GM12873 (cell line): Measurements from ENCODE around the gene NDUFS4.

ENCODE experiments used
- CTCF ChIP-seq: IDR thresholded peaks from 2 replicates; pipeline ENCODE4 v1.5.1; 2012; ENCODE audit warnings: low read depth, mild to moderate bottlenecking, moderate library complexity, low read length, control low read depth; ENCODE audit not compliant: insufficient read depth; ENCODE audit errors: missing control alignments

NDUFS4 gene

GRCh38 chr5:53713978-53714666 is 153.7 kb downstream of the NDUFS4 start:
- no peak for TF ChIP-seq CTCF

GRCh38 chr5:53714667-53715010 is 154.2 kb downstream of the NDUFS4 start:
- no peak for TF ChIP-seq CTCF

GRCh38 chr5:53726121-53726520 is 165.7 kb downstream of the NDUFS4 start:
- TF ChIP-seq CTCF: no peak

- no peak for TF ChIP-seq CTCF
These were observed 170.5 kb downstream of the NDUFS4 start for GRCh38 chr5:53730943-53731342.
